GM21390 (cell line): ENCODE data around the gene MUC4.

ENCODE experiments used
- ATAC-seq: cut with Tn5 transposase; IDR thresholded peaks from one replicate; pipeline ENCODE4 v1.9.1; 2021; ENCODE audit not compliant: unreplicated experiment

The MUC4 gene

GRCh38 chr3:195705081-195705991, 106.4 kb downstream of the MUC4 start:
- ATAC-seq: no peak

- no peak for ATAC-seq
Measured at GRCh38 chr3:195704433-195704999, 107.2 kb downstream of the MUC4 start.

DNA sequence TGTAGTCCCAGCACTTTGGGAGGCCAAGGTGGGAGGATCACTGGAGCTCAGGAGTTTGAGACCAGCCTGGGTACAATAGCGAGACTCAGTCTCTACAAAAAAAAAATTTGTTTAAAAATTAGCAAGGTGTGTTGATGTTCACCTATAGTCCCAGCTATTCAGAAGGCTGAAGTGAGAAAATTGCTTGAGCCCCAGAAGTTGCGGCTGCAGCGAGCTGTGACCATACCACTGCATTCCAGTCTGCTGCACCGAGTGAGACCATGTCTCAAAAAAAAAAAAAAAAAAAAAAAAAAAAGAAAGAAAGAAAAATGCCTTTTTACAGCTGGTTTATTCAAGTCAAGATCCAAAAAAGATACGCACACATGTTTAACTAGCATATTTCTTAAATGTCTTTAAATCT, 108.0 kb downstream of the MUC4 start:
- ATAC-seq: no peak

GRCh38 chr3:195701042-195701915, 110.5 kb downstream of the MUC4 start:
- ATAC-seq: no peak

GRCh38 chr3:195700319-195700718, 111.4 kb downstream of the MUC4 start:
- ATAC-seq: no peak

DNA sequence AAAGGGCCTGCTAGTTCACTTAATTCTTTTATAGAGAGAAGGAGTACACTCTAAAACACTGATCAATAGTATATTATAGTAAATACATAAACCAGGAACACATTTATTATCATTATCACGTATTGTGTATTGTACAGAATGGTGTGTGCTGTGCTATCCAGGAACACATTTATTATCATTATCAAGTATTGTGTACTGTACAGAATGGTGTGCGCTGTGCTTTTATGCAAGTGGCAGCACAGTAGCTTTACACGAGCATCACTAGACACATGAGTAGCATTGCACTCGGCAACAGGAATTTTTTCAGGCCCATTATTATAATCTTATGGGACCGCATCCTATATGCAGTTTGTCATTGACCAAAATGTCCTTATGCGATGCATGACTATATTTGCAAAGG, 111.9 kb downstream of the MUC4 start:
- ATAC-seq: no peak

DNA sequence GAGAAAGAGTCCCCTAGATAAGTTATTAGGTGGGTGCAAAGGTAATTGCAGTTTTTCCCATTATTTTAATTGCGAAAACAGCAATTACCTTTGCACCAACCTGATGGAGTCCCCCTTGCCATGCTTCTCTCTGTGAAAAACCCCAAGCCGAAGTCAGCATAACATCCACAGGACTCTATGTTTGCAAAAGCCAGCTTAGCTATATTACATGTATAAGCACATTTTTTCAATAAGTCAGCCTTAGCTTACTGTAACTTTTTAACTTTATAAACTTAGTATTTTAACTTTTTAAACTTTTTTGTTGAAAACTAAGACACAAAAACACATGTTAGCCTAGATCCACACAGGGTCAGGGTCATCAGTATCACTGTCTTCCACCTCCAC, 112.3 kb downstream of the MUC4 start:
- ATAC-seq: no peak

DNA sequence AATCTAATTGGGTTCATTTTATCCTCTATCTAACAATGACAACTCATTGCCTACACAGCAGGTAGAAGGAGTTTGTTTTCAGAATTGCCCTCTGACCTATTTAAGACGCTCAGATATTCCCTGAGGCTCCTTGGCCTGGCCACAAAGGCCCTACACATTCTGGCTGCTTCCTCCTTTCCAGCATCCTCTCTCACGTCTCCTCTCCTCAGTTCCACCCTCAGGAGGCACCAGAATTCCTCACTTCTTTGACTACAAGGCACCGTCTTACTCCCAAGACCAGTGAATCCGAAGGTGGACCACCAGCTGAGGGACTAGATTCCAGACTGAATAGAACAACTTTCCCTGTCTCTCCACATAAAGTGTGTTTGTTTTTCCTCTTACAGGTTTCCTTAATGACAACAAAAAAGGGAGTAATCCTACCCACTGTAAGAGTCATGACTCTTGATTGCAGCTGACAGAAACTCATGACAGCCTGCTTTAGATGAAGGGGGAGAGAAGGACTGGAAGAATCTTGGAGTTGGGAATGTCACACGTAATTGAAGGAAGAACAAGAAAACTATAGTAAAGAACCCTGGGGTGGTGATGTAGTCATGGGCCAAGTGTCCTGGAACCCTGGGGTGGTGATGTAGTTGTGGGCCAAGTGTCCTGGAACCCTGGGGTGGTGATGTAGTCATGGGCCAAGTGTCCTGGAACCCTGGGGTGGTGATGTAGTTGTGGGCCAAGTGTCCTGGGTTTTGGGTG, 112.9 kb downstream of the MUC4 start:
- no peak for ATAC-seq

DNA sequence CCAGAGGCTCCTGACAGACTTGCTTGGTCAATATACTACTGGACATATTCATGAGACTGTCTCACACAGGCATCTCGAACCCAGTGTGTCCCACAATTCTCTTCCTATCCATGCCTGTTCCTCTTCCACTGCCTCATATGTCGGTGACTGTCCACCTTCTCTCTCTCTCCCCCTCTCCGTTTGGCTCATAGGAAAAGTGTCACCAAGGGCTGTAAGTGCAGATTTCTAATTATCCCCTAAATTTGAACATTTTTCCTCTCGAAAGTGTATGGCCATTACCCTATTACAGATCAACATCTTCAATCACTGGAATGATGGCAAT, 113.4 kb downstream of the MUC4 start:
- ATAC-seq: no peak

GRCh38 chr3:195697582-195698324, 114.0 kb downstream of the MUC4 start:
- no peak for ATAC-seq
